Measurements from ENCODE around the gene SAFB.
"Not testable (repeated sequence)": the region's sequence is repeated elsewhere in the genome, so short reads cannot be mapped to it uniquely, and the experiment has no call there.

SAFB gene

GRCh38 chr19:5686326-5686646, 63.4 kb downstream of the SAFB start:
- DNase-seq (ENCODE audit: low read depth) = no peak

GRCh38 chr19:5686647-5687359, 63.9 kb downstream of the SAFB start:
- DNase-seq (ENCODE audit: low read depth) = peak; percentile 99

- DNase-seq (ENCODE audit: low read depth) = no peak
Observed at GRCh38 chr19:5687360-5688198, 64.7 kb downstream of the SAFB start.

DNA sequence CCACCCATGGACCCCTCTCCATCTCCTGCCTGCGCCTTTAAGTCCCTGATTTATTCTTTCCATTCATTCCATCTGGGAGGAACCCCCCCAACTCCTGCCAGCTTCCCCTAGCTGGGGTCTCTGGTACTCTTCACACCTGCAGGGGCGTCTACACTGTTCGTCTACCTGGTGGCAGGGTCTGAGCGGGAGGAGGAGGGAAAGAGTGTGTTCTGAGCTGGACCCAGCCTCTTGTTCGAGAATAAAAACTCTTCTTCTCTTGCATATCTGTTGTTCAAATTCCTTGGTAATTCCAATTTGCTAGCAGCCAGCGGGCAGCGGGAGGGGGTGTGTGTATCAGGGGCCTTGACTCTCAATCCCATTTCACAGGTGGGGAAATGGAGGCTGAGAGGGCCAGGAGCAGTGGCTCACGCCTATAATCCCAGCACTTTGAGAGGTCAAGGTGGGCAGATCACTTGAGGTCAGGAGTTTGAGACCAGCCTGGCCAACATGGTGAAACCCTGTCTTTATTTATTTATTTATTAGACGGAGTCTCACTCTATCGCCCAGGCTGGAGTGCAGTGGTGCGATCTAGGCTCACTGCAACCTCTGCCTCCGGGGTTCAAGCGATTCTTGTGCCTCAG, 65.5 kb downstream of the SAFB start:
- not testable (repeated sequence) for DNase-seq (ENCODE audit: low read depth)

- peak; percentile 99 for DNase-seq (ENCODE audit: low read depth)
Observed at GRCh38 chr19:5690125-5690954, 67.5 kb downstream of the SAFB start, which contains the start of gene RPL36. Gene RPL36 (plus strand): TSS chr19:5690295. CDS start chr19:5690508, 213 bp downstream.

- DNase-seq (ENCODE audit: low read depth) = peak; percentile 55
Observed at GRCh38 chr19:5690955-5691821, 68.3 kb downstream of the SAFB start.

- DNase-seq (ENCODE audit: low read depth) = no peak
Observed at GRCh38 chr19:5691822-5692722, 69.2 kb downstream of the SAFB start.

DNA sequence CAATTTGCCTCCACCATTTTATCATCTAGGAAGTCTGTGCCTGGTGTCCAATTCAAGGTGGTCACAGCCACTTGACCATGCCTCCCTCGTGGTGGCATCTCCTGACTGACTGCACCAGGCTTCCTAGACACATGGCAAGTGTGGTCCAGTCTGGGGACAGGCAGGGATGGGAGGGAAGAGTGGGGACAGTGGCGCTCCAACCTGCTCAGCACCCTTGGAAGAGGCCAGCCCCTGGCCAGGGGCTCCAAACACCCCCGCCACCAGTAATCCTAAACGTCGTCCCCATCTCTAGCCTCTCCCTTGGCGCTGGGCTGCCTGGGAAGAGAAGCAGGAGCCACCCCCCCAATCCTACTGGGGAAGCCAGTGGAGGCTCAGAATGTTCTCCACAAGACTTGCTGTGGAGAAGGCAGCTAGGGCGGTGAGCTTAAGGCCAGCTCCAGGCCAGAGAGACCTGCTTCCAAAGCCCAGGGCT, 69.9 kb downstream of the SAFB start:
- DNase-seq (ENCODE audit: low read depth) = no peak

GRCh38 chr19:5693195-5694166, 70.6 kb downstream of the SAFB start:
- DNase-seq (ENCODE audit: low read depth) = no peak

DNA sequence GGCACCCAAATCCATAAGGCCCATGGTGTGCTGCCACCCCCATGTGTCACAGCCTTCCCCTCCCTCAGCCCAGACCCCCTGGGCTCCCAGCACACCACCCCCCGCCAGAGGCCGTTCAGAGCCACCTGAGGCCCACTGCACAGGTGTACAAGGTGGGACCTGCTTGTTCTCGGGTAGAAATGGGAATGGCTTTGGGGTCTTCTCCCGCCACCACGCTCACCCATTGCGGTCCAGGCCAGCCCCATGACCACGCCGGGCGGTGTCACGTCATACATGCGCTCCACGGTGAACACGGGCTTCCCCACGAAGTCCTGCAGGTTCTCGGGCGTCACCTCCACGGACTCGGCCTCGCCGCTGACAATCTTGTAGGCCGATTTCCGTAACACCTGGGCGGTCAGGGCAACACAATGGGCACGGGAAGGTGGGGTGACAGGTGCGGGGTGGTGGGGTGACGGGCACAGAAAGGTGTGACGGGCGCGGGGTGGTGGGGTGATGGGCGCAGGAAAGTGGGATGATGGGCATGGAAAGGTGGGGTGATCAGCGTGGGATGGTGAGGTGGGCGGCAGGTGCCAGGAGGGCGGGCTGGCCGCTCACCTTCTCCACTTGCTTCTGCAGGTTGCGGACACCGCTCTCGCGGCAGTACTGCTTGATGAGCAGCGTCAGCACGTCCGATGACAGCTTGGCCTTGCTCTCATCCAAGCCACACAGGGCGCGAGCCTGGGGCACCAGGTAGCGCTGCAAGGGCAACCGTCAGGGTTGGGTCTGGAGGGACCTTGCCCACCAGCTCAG, 71.5 kb downstream of the SAFB start:
- DNase-seq (ENCODE audit: low read depth) = no peak

GRCh38 chr19:5694956-5695648, 72.2 kb downstream of the SAFB start:
- DNase-seq (ENCODE audit: low read depth) = no peak

DNA sequence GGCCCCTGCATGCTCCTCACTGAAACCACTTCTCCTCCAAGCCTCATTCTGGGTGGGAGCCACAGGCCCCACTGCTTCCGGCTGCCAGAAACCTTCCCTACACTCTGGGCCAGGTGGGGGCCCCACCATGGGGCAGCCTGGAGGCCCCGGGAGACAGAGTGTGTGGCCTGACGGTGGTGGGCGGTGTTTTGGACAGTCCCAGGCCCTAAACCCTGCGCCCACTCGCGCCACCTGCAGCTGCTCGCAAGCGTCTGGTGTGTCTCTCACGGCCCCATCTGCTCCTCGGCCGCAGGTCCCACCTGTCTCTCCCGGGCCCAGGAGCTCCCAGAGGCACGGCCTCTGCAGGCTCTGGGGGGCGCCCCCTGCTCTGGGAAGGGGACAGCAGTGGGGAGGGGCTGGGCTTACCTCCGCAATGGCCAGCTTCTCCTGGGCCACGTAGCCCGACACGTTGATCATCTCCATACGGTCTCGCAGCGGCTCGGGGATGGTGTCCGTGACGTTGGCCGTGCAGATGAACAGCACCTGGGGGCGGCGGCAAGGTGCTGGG, 72.8 kb downstream of the SAFB start:
- DNase-seq (ENCODE audit: low read depth) = no peak

- no peak for DNase-seq (ENCODE audit: low read depth)
Observed at GRCh38 chr19:5696196-5697021, 73.5 kb downstream of the SAFB start.

DNA sequence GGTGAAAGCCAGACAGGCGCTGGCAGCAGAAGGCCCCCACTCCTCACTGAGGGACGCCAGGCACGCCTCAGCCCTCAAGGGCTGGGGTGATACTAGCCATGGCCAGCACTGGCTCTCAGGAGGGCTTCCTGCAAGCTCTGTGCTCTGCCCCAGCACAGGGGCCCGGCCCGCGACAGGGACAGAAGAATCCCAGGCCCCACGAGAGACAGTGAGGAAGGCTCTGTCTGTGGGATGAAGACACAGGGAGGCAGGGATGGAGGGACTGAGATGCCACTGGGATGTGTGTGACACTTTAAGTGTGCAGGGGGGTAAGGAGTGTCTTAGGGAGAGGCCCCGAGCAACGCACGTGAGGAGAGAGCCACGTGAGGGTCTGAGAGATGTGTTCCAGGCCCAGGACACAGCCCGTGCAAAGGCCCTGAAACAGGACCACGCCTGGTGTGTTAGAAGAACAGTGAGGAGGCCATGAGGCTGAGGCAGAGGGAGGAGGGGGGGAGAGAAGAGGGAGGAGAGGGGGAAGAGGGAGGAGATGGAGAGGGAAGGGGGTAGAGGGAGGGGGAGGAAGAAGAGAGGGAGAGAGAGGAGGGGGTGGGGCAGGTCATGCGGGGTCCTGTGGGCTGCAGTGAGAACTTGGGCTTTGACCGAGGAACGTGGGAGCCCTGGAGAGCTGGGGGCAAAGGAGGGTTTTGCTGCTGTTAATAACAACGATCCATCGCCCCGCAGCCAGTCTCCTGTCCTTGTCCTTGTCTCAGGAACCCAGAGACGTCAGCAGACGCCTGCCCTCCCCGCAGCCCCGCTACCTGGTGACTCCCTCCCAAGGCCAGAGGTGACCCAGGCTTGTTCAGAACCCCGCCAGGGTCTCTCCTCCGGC, 74.4 kb downstream of the SAFB start:
- no peak for DNase-seq (ENCODE audit: low read depth)
